NCI-H748 (cell line): ENCODE results near the gene DDX24.

Source experiments
- DNase-seq: peaks from one replicate; lab custom pipeline; 2025; ENCODE audit not compliant: unreplicated experiment; lab: John Stamatoyannopoulos, UW

DDX24 gene, protein sequence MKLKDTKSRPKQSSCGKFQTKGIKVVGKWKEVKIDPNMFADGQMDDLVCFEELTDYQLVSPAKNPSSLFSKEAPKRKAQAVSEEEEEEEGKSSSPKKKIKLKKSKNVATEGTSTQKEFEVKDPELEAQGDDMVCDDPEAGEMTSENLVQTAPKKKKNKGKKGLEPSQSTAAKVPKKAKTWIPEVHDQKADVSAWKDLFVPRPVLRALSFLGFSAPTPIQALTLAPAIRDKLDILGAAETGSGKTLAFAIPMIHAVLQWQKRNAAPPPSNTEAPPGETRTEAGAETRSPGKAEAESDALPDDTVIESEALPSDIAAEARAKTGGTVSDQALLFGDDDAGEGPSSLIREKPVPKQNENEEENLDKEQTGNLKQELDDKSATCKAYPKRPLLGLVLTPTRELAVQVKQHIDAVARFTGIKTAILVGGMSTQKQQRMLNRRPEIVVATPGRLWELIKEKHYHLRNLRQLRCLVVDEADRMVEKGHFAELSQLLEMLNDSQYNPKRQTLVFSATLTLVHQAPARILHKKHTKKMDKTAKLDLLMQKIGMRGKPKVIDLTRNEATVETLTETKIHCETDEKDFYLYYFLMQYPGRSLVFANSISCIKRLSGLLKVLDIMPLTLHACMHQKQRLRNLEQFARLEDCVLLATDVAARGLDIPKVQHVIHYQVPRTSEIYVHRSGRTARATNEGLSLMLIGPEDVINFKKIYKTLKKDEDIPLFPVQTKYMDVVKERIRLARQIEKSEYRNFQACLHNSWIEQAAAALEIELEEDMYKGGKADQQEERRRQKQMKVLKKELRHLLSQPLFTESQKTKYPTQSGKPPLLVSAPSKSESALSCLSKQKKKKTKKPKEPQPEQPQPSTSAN

DNA sequence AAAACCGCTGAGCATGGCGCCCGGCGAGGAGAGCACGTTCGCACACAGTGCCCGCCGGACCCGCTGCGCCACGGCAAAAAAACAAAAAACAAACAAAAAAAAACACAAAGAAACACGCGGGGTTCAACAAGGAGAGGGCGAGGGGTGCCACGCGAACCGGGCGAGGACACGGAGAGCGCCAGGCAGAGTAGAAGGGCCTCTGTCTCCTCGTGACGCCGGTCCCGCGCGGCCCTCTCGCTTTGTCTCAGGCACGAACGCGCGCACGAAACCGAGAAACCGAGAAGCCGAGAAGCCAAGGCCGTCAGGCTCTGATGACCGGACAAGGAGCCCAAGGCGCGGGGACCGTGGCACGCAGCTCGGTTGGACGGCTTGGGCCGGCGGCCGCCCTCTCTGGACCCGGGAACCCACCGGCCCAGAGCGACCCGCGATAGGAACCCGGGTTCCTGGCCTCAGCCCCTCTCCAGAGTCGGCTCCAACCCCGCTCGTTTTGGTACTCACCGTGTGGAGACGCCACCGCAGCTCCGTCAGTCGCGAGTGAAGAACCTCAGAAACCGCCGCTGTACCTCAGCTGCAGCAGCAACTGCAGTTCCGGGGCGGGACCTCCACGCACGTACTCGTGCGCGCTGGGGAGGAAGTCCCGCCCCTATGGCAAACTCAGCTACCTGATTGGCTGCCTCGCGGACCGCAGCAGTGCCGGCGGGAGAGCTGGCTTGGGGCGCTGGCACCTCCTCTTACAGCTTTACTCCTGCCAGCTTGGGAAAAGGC lies at the start of gene DDX24, which contains the start of gene IFI27L1:
Gene DDX24, minus strand, starts transcription at position 582 of the 765 bp plus-strand sequence. CDS start 1,460 bp downstream, outside the sequence.
Gene IFI27L1, plus strand, starts transcription at position 690 of the 765 bp plus-strand sequence. CDS start 15,628 bp downstream, outside the sequence.
- DNase-seq = peak; percentile 98

DNA sequence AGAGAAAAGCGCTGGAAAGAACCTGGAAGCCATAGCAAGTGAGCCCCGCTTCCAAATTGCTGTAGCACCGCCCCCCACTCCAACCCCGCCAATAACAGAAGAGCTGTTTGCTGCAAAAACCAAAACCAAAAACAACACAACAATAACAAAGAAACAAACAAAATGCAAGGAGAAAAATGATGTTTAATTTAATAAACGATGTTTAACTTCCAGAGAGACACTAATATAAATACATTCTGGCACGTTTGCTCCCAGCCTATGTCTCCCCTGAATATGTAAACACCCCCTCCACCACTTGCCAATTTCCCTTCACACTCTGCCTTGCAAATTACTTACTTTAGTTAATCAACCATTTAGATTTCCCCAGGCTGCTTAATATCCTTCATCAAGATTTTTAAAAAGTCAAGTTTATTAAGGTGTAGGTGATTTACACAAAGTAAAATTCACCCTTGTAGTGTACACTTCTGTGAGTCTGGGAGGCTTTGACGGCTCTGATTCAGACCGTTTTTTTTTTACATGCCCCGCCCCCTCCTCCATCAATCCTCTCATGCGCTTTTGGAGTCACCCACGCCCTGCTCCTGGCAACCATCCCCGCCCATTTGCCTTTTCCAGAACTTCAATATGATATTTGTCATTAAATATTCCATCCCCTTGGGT lies 48.9 kb upstream of the DDX24 start:
- peak; percentile 81 for DNase-seq

DNA sequence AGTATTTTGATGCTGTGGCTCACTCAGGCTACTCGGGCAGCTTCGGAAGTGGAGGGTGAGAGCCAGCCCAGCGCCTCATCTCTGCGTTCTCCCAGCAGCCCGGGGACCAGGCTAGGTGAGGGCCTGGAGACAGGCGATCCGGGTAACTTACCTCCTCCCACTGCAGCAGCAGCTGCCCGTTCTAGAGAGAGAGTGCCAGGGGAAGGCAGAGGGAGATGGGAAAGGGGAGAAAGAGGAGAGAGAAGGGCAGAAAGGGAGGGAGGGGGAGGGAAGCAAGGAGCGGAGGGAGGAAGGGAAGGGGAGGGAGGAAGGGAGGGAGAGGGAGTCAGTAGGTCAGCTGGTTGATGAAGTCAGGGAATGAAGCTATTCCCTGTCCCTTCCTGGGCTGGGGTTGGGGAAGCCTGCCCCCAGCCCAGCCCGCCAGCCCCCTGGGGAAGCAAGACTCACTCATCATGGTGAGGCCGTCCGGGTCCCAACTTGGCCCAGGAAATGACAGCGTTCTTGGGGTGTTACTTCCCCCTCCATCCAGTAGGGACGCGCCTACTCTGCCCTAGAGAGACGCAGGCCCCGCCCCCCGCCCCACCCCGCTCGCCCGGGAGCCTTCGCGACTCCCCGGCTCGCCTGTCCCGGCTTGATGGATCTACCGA lies 48.2 kb upstream of the DDX24 start, which contains the start of gene IFI27L2:
Gene IFI27L2, minus strand, starts transcription at position 494 of the 647 bp plus-strand sequence. Its CDS starts 40 bp downstream, at position 454.
- peak; percentile 92 for DNase-seq

DNA sequence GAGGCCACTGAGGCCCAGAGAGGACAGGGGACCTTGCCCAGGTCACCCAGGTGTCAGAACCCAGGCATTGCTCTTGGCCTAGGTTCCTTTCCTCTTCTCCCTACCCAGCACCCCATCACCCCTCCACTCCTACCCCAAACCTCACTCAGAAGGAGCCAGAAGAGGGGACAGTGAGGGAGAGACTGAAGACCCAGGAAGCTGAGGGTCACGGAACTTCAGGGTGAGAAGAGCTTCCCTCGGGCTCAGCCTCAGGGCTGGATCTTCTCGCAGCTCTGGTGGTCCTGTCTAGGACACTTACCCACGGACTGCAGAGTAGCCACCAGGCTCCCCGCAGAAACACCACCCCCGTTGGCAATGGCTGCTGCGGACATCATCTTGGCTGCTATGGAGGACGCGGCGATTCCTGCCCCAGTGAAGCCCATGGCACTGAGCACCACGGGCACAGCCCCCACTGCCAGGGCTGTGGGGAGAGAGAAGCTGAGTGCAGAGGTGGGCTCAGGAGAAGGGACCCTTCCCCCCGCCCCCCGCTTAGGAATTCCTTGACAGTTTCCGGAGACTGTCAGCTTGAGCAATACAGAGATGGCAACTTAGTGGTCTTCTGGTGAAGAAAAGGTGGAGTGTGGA lies 47.3 kb upstream of the DDX24 start:
- DNase-seq = no peak

DNA sequence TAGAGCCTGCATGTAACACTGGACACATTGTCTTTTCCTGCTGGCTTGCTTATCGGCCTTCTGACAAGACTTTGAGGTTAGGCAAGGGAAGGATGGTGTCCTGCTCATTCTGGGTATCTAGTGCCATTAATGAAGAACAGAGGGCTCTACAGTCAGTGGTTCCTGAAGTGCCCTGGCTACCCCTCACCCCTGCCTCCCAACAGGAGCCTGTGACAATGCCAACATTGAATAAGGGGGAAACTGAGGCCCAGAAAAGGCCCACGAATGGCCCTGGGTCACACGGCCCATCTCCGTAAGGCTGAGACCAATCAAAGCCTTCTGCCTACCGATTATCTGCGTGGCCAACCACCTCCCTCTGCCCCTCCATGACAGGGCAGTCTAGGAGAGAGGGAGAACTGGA lies 46.3 kb upstream of the DDX24 start:
- no peak for DNase-seq

DNA sequence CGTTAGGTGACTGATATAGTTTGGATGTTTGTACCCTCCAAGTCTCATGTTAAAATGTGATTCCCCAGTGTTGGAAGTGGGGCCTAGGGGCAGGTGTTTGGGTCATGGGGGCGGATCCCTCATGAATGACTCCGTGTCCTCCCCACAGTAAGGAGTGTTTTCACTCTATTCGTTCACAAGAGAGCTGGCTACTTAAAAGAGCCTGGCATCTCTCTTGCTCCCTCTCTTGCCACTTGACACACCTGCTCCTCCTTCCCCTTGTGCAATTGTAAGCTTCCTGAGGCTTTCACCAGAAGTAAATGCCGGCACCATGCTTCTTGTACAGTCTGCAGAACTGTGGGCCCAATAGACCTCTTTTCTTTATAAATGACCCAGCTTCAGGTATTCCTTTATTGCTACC lies 45.8 kb upstream of the DDX24 start:
- no peak for DNase-seq

DNA sequence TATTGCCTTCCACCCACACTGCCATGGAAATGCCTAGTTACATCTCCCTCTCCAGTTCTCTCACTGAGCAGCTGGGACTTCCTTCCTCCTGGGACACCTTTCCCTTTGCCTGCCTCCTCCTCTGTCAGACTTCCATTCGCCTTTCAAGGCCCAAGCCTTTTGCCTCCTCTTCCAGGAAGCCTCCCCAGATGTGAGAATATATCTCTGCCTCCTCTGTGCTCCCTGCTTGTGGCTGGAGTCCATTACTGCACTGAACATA lies 45.3 kb upstream of the DDX24 start:
- DNase-seq = no peak

DNA sequence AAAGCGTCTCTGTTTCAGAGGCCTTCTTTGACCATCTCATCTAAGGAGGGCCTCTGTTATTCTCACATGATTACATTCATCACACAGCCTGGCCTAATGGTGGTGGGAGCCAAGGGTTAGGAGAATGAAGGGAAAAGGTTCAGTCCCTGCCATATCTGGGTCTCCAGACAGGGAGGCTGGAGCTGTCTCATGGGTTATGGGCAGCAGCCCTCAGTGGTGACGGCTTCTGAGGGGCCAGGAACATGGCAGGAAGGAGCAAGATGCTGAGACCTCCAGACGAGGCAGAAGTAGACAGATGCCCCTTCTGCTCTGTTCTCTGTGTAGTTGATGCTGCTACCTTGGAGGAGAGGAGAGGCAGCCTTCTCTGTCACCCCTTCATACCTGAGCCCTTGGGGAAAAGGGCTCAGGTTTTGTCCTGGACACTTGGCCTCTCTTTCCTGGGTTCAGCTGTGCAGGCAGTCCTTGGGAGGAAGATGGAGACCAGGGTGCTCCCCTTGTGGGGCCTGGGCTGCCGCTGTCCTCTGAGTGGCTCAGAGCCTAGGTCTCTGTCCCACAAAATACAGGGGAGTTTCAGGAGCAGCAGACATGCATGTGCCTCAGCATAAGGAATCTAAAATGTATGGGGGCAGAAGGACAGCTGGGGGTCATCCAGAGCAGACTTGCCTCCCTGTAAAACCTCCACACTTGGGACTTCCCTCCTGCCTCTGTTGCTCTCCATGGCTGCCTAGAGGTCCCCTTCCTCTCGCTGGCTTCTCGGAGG lies 44.8 kb upstream of the DDX24 start:
- no peak for DNase-seq

DNA sequence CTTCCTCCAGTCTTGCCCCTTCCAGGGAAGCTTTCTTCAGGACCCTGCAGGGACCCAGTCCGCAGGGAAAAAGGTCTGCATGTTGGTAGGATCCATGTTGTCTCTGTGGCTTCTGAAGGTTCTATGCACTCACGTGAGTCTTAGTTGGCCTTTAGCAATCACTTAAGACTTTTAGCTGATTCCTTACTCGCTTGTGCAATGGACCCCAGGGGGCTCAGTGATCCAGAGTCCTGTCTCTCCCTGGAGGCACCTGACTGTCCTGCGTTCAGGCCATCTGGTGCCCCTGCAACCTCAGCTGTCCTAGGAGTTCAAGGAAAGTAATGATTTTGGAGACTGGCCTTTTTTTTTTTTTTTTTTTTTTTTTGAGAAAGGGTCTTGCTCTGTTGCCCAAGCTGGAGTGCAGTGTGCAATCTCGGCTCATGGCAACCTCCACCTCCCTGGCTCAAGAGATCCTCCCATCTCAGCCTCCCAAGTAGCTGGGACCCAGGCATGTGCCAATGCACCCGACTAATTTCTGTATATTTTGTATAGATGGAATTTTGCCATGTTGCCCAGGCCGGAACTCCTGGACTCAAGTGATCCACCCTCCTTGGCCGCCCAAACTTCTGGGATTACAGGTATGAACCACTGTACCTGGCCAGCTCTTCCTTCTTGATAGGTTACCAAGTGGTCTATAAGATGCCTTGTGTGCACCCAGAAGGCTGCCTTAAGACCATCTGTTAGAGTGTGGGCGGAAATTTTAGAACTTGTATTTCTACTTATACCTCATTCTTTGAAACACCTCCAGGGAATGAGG lies 43.8 kb upstream of the DDX24 start:
- no peak for DNase-seq

DNA sequence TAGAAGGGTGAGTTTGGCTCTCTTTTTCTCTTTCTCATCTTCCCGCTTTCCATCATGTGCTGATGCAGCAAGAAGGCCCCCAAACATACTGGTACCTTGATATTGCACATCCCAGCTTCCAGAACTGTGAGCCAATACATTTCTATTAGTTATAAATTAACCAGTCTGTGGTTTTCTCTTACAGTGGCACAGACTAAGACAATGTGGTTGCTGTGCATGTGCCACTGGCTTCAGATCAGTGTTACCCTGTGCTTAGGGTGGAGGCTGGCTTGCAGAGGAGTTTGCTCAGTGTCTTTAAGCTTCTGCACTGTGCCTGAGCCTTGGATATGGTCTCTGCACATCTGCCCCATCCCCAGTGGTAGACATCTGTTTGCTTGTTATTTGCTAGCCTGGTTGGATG lies 42.9 kb upstream of the DDX24 start:
- DNase-seq = no peak

DNA sequence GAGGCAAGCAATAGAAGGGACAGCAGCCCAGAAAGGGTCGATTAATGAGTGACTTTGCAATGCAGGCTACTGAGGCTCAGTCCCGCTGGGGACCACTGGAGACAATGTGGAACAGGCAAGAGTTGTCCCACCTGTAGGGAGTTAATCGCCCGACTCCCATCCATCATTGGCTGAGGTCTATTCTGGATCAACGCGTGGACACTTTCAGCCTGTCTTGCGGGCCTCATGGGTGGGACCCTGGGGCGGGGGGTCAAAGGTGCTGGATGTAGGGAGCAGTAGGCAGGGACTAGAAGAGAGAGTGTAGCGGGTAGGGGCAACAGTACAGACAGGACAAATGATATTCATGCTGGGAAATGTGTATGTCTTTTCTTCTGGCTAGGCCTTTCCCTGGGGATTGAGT lies 42.3 kb upstream of the DDX24 start:
- no peak for DNase-seq

DNA sequence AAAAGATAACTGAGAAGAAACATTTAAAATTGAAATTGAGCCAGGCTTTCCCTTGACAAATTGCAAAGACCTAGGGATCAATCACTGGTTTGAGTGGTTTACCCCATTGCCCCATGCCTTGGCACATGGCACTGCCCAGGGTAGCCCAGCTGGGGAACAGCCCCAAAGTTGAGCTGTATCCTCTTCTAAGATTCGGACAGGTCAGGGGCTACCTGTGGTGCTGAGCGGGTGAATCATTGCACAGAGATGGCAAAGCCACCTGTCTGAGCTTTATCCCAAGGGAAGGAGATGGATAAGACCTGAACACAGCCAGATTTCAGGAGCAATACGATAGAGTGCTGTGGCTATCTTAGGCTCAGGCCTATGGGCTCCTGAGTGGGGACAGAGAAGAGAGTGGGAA lies 41.4 kb upstream of the DDX24 start:
- DNase-seq = no peak

DNA sequence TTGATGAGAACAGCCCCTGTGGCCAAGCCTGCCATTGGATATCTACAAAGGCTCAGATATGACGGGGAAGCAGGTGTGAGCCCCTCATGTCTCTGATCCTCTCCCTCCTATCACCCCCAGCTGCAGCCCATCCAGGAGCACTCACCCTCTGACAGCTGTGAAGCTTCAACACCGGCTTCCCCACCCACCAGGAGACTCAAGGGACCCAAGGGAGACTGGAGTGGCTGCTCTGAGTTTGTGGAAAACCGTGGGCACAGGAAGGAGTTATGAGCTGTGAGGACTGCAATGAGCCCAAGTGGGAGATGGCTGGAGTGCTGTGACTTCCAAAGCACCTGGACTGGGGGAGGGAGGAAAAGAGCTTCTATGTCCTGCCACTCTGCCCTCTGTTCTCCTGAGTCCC lies 40.5 kb upstream of the DDX24 start:
- no peak for DNase-seq

DNA sequence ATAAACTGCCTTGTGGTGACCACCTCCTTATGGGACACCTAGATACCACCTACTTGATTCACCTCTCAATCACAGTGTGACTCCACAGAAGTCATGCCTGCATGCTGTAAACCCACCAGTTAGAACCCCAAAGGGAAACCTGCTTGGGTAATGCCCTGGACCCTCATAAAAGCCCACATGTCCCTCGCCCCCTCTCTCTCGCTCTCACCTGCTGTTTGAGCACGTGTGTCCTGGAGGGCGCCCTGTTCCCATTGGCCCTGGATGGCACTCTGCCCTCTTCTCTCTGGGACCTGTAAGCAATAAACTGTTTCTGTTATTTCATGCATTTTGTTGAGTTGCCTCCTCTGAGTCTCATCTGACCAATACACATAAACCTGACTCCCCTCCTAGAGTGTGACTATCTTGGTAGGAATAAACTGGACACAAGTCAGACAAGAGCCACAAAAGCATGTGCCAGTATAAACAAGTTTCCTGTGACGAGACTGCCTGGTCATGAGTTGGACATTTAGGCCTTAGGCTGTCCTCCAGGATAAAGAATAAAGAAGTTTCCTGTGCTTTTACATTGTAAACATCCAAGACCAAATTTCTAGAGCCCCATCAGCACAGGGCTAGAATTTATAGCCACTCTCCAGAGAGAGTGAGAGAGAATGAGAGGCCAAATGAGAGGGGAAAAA lies 39.8 kb upstream of the DDX24 start:
- DNase-seq = no peak

DNA sequence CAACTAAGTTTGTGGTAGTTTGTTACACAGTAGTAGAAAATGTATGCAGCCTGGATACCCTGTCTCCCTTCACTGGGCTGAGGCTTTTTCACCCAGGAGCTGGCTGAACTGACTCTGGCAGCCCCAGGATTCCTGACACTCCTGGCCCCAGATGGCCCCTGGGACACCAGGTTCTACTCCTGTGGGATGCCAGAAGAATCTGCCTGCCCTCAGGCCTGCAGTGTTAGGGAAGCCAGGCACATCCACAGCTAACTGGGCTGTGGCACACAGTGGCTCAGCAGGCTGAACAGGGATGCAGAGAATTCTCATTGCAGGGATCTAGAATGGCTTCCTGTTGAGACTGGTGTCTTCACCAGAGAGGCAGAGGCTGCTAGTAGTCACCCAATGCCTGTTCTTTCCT lies 38.1 kb upstream of the DDX24 start:
- DNase-seq = no peak

DNA sequence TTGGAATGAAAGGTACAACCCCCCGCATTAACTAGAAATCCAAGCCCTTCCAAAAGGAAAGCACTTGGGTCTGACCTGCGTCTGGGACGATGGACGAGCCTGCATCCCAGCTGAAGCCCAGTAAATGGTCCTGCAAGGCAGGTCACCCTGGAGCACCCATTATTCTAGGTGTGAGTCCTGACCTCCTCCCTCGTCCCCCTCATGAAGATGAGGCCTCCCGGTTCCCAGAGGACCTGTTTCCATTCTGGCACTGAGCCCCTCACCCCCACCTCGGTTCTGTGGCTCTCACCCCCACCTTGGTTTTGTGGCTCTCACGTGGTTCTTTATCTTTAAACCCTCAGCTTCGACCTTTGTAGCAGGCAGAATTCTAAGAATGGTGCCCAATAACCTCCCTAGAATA lies 36.9 kb upstream of the DDX24 start:
- no peak for DNase-seq

DNA sequence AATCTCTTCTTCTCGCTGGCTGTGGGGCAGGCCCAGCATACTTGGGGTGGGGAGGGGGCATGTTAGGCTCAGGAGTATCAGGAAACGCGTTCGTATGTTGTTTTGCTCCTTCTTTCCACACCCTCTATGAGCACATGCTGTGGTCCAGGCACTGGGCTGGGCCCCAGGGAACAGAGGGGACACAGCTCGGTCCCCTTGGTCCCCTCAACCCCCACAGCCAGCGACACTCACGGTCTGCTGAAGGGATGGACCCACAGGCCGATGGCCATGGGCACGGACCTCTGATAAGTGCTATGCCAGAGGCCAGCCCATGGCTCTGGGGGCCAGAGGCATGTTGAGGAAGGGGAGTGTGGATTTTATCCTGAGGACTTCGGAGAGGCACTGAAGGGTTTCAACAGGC lies 35.7 kb upstream of the DDX24 start:
- no peak for DNase-seq

DNA sequence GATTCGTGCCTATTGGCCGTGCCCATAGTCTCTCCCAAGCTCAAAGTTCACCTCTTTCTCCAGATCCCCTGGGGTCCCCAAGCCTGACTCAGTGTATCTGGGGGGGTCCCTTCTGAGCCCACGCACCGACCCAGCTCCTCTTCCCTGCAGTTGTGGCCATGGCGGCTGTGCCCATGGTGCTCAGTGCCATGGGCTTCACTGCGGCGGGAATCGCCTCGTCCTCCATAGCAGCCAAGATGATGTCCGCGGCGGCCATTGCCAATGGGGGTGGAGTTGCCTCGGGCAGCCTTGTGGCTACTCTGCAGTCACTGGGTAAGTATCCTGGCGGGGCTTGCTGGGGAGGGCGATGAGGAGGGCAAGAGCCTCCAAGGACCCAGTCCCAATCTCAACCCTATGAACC lies 34.6 kb upstream of the DDX24 start:
- no peak for DNase-seq
